K562 (cell line): ENCODE data around the gene KCTD16. TPM values are rescaled to one million over a fixed set of nuclear protein-coding genes. Genes with fewer than 3 reads are reported as not detected.

Experiments
- ATAC-seq: fragments of 200-7000 bp; cut with Tn5 transposase; 3 replicates; pipeline ENCODE4 v1.9.1; 2020; ENCODE audit warnings: moderate library complexity
- BruUV-seq: library from RNA; stranded (reverse); fragments of 400-500 nt; replicated peaks from 2 replicates; lab custom pipeline; 2021; lab: Mats Ljungman, UMichigan
- CTCF ChIA-PET: fragments of 300-600 bp; formaldehyde crosslinking; extraction: SDS; loops from one replicate; lab custom pipeline; 2021; ENCODE audit warnings: low intra/inter-chr PET ratio; lab: Yijun Ruan, JAX
- POLR2A ChIA-PET: fragments of 300-600, 350-650 bp; sonication (Branson Sonifier 250); formaldehyde crosslinking; extraction: SDS; loops from one replicate; lab custom pipeline; 2021; ENCODE audit warnings: antibody characterized with exemption, inconsistent platforms; lab: Yijun Ruan, JAX
- DNase-seq, 4 experiments: peaks; one replicate each; pipeline versions ENCODE4 v3.0.0 to v3.0.0-alpha.2; 2011 to 2018; ENCODE audit warnings: low spot score in 3 of 4, mixed read lengths in 3 of 4; ENCODE audit errors: extremely low read depth in 1 of 4
- FAIRE-seq: peaks from 2 replicates; lab custom pipeline; 2011; peaks lifted over from hg19 to GRCh38; lab: Jason Lieb, UNC
- H2AFZ ChIP-seq: 2 replicates; pipeline ENCODE4 v1.6.0; 2011; ENCODE audit warnings: low read depth, low read length, control low read depth, inconsistent platforms
- H3K27ac ChIP-seq: fragments of 200-600 bp; 3 replicates; pipeline ENCODE4 v1.8.0; 2011; ENCODE audit warnings: low read depth, mild to moderate bottlenecking, control low read depth, inconsistent platforms, low read length, moderate library complexity, mixed read lengths; ENCODE audit errors: extremely low read depth
- H3K27me3 ChIP-seq, 2 experiments: fragments of 300-600 bp in 1 of 2; 2 replicates in 1 of 2; 3 replicates in 1 of 2; pipeline versions ENCODE4 v1.6.0 to v1.8.0; 2011; ENCODE audit warnings: inconsistent platforms in 2 of 2, low read length in 2 of 2, mild to moderate bottlenecking in 1 of 2, mixed read lengths in 1 of 2, moderate library complexity in 1 of 2; ENCODE audit not compliant: control insufficient read depth in 2 of 2, insufficient read depth in 2 of 2
- H3K36me3 ChIP-seq: fragments of 300-600 bp; 3 replicates; pipeline ENCODE4 v1.8.0; 2011; ENCODE audit warnings: mild to moderate bottlenecking, low read length, inconsistent platforms; ENCODE audit not compliant: control insufficient read depth, insufficient read depth
- H3K4me1 ChIP-seq, 2 experiments: fragments of 200-600 bp in 1 of 2; replicated peaks in 1 of 2; 2 replicates in 1 of 2; 3 replicates in 1 of 2; pipeline versions ENCODE4 v1.5.1 to v1.8.0; 2011; ENCODE audit warnings: inconsistent platforms in 2 of 2, low read length in 2 of 2, mild to moderate bottlenecking in 1 of 2, mixed read lengths in 1 of 2, moderate library complexity in 1 of 2; ENCODE audit not compliant: control insufficient read depth in 2 of 2, insufficient read depth in 2 of 2
- H3K4me2 ChIP-seq: 2 replicates; pipeline ENCODE4 v1.6.1; 2011; ENCODE audit warnings: low read length, control low read depth, inconsistent platforms, mixed read lengths; ENCODE audit not compliant: insufficient read depth
- H3K4me3 ChIP-seq: fragments of 200-600 bp; sonication (generic), shearing (Covaris generic); 2 replicates; pipeline ENCODE4 v1.5.1; 2016; ENCODE audit warnings: control low read depth, inconsistent platforms
- H3K79me2 ChIP-seq: fragments of 200-600 bp; 3 replicates; pipeline ENCODE4 v1.8.0; 2011; ENCODE audit warnings: low read length, inconsistent platforms; ENCODE audit not compliant: control insufficient read depth, insufficient read depth
- H3K9ac ChIP-seq, 2 experiments: 2 replicates each; pipeline versions ENCODE4 v1.6.0 to v1.6.1; 2011; ENCODE audit warnings: low read depth in 2 of 2, low read length in 2 of 2, control low read depth in 1 of 2, inconsistent platforms in 1 of 2, mild to moderate bottlenecking in 1 of 2, mixed read lengths in 1 of 2; ENCODE audit not compliant: insufficient read depth in 1 of 2
- H3K9me1 ChIP-seq: one replicate; pipeline ENCODE4 v1.6.0; 2011; ENCODE audit warnings: inconsistent platforms, mild to moderate bottlenecking, low read length, moderate library complexity; ENCODE audit not compliant: control insufficient read depth, insufficient read depth
- H3K9me3 ChIP-seq: replicated peaks from 2 replicates; pipeline ENCODE4 v1.5.1; 2011; ENCODE audit warnings: low read depth, low read length, inconsistent platforms; ENCODE audit not compliant: control insufficient read depth, insufficient read depth
- H4K20me1 ChIP-seq: replicated peaks from 2 replicates; pipeline ENCODE4 v1.6.1; 2011; ENCODE audit warnings: low read length, inconsistent platforms, mixed read lengths; ENCODE audit not compliant: control insufficient read depth, insufficient read depth
- DMBX1 ChIP-seq: fragments of 250-450 bp; sonication (Bioruptor Pico); IDR thresholded peaks from 2 replicates; pipeline ENCODE4 v1.8.0; 2022; ENCODE audit warnings: inconsistent platforms, mild to moderate bottlenecking, moderate library complexity, borderline replicate concordance
- IRF2 ChIP-seq: sonication (generic); formaldehyde crosslinking; IDR thresholded peaks from 2 replicates; pipeline ENCODE4 v1.8.1; 2022; ENCODE audit warnings: mild to moderate bottlenecking, missing genetic modification reagents
- MCM5 ChIP-seq: fragments of 450-650 bp; IDR thresholded peaks from 2 replicates; pipeline ENCODE4 v1.6.1; 2016; ENCODE audit warnings: low read depth
- NBN ChIP-seq: fragments of 450-650 bp; IDR thresholded peaks from 2 replicates; pipeline ENCODE4 v1.6.1; 2016; ENCODE audit warnings: low read depth, mild to moderate bottlenecking
- PKNOX1 ChIP-seq: fragments of 450-650 bp; IDR thresholded peaks from 2 replicates; pipeline ENCODE4 v1.6.1; 2016
- SNRNP70 ChIP-seq: fragments of 200-400 bp; formaldehyde crosslinking; optimal IDR thresholded peaks from 2 replicates; pipeline ENCODE3; 2017; ENCODE audit warnings: low read depth, low read length
- TFE3 ChIP-seq: fragments of 450-650 bp; formaldehyde crosslinking; IDR thresholded peaks from 2 replicates; pipeline ENCODE4 v1.4.0; 2020; ENCODE audit warnings: mild to moderate bottlenecking, mixed read lengths
- ZBED1 ChIP-seq: IDR thresholded peaks from 2 replicates; pipeline ENCODE4 v1.6.1; 2014
- ZKSCAN8 ChIP-seq: fragments of 200-800 bp; sonication (Bioruptor generic); IDR thresholded peaks from 2 replicates; pipeline ENCODE4 v1.6.1; 2016; ENCODE audit warnings: missing genetic modification characterization, missing compliant biosample characterization
- ZNF124 ChIP-seq: sonication (generic); formaldehyde crosslinking; IDR thresholded peaks from 2 replicates; pipeline ENCODE4 v1.8.1; 2022; ENCODE audit warnings: missing genetic modification reagents
- WGBS: fragments of 100-300 bp; shearing (Covaris generic); methylation state at CpG from one replicate; pipeline ENCODE4 v1.1.6; 2016; ENCODE audit warnings: low coverage, mixed read lengths; ENCODE audit not compliant: insufficient coverage; ENCODE audit errors: missing lambda C conversion rate; 5-methylcytosine and 5-hydroxymethylcytosine counted together
- in situ Hi-C: fragments of 300-500 bp; cut with MboI; formaldehyde crosslinking; loops from 4 replicates; pipeline ENCODE4 v1.15.0; 2018; ENCODE audit warnings: inconsistent platforms, mixed read lengths
- intact Hi-C: fragments of 100-400 bp; cut with micrococcal nuclease; formaldehyde crosslinking; loops from 2 replicates; pipeline ENCODE4 v1.14.2; 2022
- polyA plus RNA-seq, 8 experiments: library from polyadenylated mRNA; depleted of rRNA in 4 of 8; stranded (reverse) in 5 of 8; unstranded in 3 of 8; fragments of >200 nt; fragmentation: Nextera tagmentation in 2 of 8; fragmentation: Illumina TruSeq in 1 of 8; extraction: Ambion mirVana in 2 of 8; extraction: Trizol in 1 of 8; gene quantifications; 2 replicates each; pipeline versions ENCODE4 v1.2.1 to v1.2.3, GENCODE V29; 2011 to 2014; ENCODE audit warnings: inconsistent platforms in 1 of 8, missing spikeins in 1 of 8
- total RNA-seq, 7 experiments: library from RNA; depleted of rRNA in 6 of 7; stranded (reverse); fragments of >200 nt in 6 of 7; fragmentation: Illumina TruSeq in 2 of 7; extraction: Trizol in 2 of 7; gene quantifications; 2 replicates each; pipeline versions ENCODE4 v1.2.1 to v1.2.3, GENCODE V29; 2011 to 2021; ENCODE audit warnings: low replicate concordance in 1 of 7

The KCTD16 gene
- total and polyA plus RNA-seq, 9 of the 15 experiments (the other 6 are each of a cell fraction or from before 2014, with no cell fraction given): 0.04 TPM; not detected in 8

GRCh38 chr5:144265643-144266247, 95.1 kb downstream of the KCTD16 start:
- WGBS: 2% methylated on average over 3 of the region's 3 CpGs
- FAIRE-seq (no peak), DNase-seq (no peak), ATAC-seq (no peak)
- H3K9me3 ChIP-seq: no peaks in the 10 kb centered on the region
- ChIA-PET POLR2A (no interaction called here), CTCF (no interaction called here)
- BruUV-seq: no TSS peak
- H3K27me3 ChIP-seq: no peaks in the 10 kb centered on the region
- no peaks in the 10 kb centered on the region for H3K4me1 ChIP-seq
- no peaks in the 10 kb centered on the region for H3K9me1 ChIP-seq
- H3K27ac ChIP-seq: no peak overlapping the region
- TF ChIP-seq PKNOX1: no peak
- no peak for TF ChIP-seq IRF2
- no peak for TF ChIP-seq DMBX1 (CRISPR knock-in tag)
- no peak for TF ChIP-seq TFE3 (CRISPR knock-in tag)
- no peak for TF ChIP-seq NBN
- TF ChIP-seq ZNF124 (CRISPR knock-in tag): no peak
- TF ChIP-seq SNRNP70: no peak
- TF ChIP-seq ZBED1: no peak
- no peak for TF ChIP-seq ZKSCAN8
- no peak for TF ChIP-seq MCM5
- in situ Hi-C loops (no loop called here), intact Hi-C loops (no loop called here)
- no peak overlapping the region for H3K4me3 ChIP-seq
- H4K20me1 ChIP-seq: no peaks in the 10 kb centered on the region
- H3K79me2 ChIP-seq: no peaks in the 10 kb centered on the region
- no peaks in the 10 kb centered on the region for H3K36me3 ChIP-seq
- H2AFZ ChIP-seq: no peak overlapping the region
- no peak overlapping the region for H3K9ac ChIP-seq
- H3K4me2 ChIP-seq: no peak overlapping the region
